ENCODE data around the gene WDPCP.
"Not testable (repeated sequence)": the region's sequence is repeated elsewhere in the genome, so short reads cannot be mapped to it uniquely, and the experiment has no call there.

WDPCP gene

DNA sequence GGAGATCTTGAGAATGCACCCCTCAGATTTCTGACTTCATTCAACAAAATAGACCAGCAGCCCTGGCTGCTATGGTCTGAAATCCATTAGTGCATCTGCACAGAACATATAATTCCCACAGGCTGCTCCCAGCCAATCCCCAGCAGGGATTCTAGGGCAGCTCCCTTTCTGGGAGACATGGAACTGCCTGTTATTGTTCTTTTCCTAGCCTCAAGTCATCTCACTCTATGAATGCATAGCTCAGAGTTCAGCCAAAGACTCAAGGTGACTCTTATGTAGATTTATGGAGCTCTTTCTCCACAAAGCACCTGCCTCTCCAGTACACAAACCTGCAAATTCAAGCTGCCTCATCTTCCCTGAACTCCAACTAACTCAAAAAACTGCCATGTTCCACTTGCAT lies 241.9 kb downstream of the WDPCP start:
- no peak for DNase-seq

DNA sequence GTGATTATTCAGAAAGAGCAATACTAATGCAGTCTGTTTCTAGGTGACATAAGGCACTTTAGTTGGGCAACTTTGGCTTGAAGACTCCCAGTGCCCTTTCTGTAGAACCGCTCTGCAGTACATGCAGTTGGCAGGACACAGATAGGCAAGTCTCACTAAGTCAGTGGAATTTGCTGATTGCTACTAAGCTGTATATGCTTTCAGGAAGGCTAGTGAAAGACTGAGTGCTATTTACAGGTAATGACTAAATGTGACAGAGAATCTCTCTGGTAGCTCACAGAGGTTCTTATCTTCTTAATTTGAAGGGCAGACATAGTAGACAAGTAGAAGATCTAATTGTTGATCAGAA lies 243.0 kb downstream of the WDPCP start:
- no peak for DNase-seq

DNA sequence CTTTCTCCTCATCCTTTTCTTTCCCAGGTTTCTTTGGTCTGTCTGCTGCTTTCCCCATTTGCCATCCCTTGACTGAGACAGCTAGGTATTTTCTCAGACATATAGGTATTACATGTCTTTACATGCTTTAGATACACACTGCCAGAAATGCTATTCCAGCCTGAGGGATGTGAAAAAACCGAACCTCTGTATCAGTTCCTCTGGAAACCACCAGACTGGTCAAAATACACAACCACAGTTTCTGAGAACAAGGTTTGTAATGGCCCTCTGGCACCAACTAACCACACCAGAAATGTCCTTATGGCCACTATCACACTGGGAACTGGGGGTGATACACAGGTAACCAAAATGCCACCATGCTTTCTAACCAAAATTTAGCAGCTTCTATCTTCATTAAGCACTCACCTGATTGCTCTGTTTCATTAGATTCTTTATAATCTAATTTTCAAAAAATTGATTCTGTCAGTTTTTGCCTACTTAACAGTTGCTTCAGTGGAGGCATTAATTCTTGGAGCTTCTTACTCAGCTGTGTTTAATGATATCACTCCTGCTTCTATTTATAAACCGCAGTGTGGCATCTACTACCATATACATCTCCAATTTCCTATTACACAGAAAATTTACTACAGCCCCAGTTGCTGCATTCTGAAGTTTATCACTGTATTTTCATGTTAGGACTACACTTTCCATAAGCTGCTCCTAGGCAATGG lies 243.5 kb downstream of the WDPCP start:
- DNase-seq: no peak

DNA sequence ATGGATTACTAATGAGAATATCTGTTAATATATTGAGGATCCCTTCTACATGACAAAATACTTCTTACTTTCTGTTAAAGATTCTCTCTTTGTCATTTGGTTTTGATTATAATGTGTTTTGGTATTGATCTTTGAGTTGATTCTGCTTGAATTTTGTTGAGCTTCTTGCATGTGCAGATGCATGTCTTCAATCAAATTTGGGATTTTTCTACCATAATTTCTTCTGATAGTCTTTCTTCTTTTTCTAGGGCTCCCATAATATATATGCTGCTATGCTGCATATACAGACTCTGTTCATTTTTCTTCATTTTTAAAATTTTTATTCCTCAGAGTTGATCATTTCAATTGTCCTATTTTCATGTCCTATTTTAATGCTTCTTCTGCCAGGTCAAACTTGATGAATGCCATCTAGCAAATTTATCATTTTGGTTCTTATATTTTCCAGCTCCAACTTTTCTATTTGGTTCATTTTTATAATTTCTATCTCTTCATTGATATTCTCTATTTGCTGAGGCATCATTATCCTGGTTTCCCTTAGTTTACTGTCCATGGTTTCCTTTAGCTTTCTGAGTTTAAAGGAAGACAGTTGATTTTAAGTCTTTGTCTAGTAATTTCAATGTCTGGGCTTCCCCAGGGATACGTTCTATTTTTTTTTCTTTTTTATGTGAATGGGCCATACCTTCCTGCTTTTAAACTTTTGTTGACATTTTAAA lies 244.7 kb downstream of the WDPCP start:
- DNase-seq: no peak

DNA sequence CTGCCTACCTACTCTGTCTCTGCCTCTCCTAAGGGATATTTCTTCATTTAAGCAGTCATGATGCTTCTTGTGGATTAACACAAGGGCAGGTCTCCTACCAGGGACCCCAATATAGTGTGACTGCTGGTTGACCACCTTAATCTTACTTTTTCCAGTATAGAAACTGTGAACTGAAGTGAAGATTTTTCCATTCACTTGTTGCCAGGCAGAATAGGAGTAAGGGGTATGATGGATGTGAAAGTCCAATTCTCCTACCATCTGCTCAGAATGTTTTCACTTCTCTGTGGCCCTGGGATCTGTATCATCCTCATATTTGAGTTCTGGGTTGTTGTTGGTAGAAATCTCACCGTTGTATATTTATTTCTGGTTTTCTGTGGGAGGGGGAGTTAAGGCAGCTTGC lies 247.8 kb downstream of the WDPCP start:
- DNase-seq: no peak

DNA sequence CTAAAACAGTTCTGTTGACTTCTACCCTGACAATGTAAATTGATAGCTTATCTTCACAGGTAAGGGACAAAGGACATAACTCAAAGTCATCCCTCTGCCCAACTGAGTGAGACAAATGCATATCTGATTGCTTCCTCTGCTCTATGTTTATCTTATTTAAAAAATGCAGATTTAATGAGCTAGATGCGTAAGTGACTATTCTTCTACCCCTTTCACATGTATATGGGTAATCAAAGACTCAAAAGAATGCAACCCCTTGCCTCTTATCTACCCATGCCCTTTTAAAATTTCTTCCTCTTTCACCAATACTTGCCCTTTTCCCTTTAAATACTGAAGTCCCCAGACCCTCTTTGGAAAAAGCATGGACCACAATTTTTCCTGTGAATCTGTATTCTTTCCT lies 253.4 kb downstream of the WDPCP start:
- no peak for DNase-seq

DNA sequence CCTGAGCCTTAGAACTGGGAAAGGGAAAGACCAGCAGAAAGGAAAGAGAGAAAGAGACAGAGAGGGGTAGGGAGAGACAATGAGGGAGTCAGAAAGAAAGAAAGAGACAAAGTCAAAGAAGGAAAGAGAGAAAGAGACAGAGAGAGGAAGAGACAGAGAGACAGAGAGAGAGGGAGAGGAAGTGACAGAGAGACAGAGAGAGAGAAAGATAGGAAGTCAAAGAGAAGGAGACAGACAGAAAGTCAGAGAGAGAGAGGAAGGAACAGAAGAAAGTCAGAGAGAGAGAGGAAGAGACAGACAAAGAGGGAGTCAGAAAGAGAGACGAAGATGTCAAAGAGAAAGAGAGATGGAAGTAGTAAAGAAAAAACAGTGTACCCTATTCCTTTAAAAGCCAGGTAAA lies 261.8 kb downstream of the WDPCP start:
- DNase-seq: no peak

DNA sequence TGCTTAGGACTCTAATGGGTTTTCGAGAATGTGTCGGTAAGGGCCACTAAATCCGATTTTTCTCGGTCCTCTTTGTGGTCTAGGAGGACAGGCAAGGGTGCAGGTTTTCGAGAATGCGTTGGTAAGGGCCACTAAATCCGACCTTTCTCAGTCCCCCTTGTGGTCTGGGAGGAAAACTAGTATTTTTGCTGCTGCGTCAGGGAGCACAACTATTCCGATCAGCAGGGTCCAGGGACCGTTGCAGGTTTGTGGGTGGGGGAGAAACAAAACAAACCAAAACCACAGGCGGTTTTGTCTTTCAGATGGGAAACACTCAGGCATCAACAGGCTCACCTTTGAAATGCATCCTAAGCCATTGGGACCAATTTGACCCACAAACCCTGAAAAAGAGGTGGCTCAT lies 264.6 kb downstream of the WDPCP start:
- not testable (repeated sequence) for DNase-seq

DNA sequence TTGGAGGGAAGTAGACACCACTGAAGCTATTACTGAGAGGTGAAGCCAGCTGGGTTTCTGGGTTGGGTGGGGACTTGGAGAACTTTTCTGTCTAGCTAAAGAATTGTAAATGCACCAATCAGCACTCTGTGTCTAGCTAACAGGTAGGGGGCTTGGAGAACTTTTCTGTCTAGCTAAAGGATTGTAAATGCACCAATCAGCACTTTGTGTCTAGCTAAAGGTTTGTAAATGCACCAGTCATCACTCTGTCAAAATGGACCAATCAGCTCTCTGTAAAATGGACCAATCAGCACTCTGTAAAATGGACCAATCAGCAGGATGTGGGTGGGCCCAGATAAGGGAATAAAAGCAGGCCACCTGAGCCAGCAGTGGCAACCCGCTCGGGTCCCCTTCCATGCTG lies 266.3 kb downstream of the WDPCP start:
- not testable (repeated sequence) for DNase-seq

DNA sequence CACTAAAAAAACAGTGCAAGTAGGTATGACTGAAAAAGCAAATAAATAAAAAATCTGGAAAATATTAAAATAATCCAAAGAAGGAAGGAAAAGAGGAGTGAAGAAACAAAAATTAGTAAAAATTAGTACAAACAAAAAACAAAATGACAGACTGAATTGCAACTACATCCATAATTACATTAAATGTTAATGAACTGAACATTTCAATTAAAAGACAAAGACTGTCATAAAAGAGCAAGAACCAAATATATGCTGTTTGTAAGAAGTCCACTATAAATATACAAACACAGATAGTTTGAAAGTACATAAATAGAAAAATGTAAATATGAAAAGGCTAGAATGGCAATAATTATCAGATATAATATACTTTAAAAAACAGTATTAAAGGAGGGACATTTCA lies 267.6 kb downstream of the WDPCP start:
- DNase-seq: no peak

DNA sequence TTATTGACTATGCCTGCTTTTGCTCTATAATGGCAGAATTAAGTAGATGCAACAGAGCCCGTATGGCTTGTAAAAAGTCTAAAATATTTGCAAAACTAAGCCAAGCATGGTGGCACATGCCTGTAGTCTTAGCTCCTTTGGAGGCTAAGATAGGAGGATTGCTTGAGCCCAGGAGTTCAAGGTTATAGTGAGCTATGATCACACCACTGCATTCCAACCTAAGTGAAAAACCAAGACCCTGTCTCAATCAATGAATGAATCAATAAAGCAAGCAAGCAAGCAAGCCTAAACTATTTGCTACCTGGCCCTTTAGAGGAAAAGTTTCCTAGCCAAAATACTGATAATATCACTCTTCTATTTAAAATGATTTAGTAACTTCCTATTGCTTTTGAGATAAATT lies 277.7 kb downstream of the WDPCP start:
- no peak for DNase-seq

DNA sequence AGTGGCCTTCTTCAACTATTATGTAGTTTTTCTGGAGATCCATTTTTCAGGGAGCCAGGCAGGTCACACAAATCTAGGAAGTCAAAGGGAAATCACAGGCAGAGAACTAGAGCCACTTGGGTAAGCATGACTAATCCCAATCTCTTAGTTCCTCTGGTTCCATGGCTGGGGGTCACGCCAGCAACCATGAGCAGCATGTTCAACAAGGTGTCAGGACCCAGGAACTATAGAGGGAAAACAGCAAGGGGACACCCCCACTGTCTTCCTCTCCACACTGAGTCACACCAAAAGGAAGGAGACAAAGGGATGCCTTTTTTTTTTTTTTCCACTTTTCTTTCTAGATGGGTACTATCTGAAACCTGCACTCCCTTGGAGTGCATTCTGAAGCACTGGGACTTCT lies 286.8 kb downstream of the WDPCP start:
- no peak for DNase-seq

DNA sequence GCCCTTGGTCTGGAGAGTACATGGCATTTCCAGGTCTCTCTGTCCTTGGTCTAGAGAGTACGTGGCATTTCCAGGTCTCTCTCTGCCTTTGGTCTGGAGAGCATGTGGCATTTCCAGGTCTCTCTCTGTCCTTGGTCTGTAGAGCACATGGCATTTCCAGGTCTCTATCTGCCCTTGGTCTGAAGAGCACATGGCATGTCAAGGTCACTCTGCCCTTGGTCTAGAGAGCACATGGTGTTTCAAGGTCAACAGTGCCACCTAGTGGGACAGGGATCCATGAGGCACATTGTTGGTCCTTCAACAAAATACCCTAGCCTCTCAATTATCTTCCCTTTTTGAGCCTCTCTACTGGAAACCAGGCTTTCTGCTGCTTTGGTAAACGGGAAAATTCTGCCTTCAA lies 287.4 kb downstream of the WDPCP start:
- DNase-seq: no peak

DNA sequence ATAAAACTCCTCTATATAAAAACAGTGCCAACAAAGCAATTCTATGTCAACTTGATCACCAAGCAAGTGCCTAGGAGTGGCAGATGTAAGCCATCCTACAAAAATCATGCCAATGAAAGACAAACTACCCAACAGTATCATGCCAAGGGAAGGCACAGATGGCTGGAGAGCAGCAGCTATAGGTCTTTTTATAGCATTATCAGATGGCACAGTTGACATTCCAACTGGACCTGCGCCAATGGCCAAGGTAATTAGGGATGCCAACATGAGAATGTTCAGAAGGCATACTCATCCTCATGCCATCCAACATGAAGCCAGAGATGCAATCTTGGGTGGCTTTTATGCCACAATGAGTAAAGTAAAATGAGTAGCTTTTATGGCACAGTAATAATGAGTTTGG lies 300.3 kb downstream of the WDPCP start:
- DNase-seq: no peak

DNA sequence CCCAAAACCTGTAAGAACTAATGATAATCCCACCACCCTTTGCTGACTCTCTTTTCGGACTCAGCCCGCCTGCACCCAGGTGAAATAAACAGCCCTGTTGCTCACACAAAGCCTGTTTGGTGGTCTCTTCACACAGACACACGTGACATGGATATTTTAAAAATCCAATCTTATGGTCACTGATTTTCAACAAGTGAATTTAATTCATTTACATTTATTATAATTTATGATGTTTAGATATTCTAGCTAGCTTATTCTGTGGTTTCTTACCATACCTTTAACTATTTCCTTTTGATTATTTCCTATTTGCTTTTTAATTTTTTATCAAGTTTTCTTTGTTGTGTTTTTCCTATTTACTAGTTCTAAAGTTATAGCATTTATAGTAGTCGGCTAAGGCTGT lies 301.8 kb downstream of the WDPCP start:
- not testable (repeated sequence) for DNase-seq

DNA sequence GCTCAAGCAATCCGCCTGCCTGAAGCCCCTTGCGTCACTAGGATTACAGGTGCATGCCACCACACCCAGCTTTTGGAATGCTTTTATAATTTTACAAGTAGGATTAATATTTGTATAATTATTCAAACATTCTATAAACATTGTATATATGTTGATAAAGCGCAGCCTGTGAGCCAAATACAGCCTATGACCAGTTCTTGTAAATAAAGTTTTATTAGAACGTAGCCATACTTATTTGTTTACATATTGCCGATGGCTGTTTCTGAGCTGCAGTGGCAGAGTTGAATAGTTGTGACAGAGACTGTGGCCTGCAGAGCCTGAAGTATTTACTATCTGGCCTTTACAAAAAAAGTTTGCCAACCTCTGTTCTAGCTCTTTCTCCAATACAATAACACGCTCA lies 305.0 kb downstream of the WDPCP start:
- no peak for DNase-seq

DNA sequence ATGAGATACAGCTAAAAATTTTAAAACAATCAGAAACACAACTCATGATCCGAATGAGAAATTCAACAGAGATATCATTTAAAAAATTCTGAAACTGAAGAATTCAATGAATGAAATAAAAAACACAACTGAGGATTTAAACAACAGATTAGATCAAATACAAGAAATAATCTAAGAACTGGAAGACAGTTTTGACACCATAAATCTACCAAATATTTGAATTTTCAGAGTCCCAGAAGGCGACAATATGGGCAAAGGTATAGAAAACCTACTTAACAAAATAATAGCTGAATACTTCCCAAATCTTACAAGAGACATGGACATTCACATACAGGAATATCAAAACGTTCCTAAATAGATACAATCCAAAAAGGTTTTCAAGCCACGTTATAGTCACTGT lies 315.7 kb downstream of the WDPCP start:
- DNase-seq: no peak

DNA sequence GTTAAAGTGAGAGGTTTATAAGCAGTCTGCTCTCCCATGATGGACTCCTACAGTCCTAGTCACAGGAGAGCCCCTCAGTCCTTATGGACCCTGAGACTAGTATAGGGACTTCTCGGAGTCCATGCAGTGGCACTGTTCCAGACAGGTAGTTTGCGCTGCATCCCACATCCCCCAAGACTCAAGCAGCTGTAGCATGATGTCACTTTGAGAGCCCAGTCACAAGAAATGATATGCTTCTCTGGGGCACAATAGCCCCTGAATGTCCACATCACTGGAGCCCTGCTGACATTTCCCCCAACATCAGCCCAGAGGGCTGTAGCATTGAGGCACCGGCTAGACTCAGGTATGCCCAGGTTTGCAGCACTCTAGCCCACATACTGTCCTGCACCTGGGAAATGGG lies 317.6 kb downstream of the WDPCP start:
- DNase-seq: no peak

DNA sequence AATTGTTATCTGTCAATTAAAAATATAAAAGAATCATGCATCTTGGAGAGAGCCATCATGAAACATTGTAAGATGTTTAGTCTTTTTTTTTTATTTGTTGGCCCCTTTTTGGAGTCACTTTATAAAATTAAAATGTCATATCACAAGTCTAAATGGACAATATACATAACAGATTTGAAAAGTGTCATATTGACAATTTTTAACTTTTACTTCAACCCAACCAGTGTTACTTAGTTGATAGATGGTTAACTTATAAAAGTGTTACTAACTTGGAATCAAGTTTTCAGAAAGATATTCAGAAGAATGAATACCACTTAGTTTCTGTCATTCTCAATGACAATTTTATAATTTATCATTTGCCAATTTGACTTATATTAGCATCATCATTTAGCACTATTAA lies 319.3 kb downstream of the WDPCP start:
- no peak for DNase-seq

DNA sequence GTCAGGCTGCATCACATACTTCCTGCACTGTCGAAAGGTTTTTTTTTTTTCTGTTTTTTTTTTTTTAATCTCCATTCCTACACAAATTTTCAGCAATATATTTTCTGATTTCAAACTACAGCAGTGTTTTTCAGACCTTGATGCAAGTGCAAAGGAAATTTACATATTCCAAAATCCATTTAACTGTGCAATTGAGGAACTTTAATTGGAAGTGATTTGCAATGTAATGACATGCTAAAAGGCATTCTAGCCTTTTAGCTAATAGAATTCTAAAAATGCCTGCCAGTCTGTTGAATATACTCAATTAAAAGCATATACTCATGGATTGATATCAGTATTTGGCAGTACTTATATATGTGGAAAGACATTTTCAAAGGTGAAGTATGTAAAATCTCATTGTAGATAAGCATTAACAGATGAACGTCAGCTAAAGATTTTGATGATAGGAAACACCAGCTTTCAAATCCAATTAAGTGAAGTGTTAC lies 327.1 kb downstream of the WDPCP start:
- no peak for DNase-seq

DNA sequence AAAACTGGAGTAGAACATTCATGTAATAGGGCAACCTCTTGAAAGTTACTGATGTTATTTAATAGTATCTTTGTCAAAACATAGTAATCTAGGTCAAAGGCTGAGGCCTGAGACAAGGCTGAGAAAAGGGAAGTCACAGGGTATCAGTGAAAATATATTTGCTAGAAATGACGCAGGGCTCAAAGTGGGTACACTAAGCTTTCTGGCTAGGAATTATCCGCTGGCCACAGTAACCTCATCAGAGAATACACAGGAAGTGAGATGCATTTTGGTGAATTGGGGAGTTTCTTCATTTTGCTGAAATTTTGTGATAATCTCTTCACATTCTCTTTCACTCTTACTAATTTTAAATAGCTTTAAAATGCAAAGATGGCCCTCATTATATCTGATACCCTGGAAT lies 330.8 kb downstream of the WDPCP start:
- DNase-seq: no peak

DNA sequence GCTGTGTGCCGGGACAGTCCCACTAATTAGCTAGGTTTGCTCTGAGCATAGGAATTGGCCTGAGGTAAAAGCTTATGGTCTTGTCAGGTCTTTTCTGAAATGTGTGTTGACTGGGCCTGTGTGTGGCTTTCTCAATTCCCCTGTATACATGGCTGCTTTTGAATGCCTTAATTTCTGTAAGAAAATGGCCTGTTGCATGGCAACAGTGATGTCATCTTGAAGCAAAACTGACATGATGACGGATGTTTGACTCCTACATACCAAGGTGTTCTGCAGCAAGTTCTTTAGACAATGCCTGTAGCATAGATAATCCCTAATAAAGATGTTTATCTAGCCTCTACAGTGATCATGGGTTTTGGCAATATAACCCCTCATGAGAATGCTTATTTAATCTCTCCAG lies 339.1 kb downstream of the WDPCP start:
- no peak for DNase-seq

DNA sequence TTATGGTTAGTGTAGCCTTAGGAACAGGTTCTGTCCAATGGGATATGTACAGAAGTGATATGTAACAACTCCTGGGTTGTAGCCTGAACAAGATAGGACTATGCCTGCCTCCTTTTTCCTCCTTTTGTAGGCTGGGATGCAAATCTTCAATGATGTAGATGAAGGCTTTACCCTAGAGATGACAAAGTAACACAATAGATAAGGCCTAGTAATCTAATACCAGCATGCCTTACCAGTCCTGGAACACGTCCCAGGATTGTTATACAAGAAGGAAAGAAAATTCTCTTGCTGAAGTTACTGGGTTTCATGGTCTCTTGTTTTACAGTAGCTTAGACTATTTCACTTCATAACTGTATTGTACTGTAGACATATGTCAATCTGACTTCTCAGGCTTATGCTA lies 345.5 kb downstream of the WDPCP start:
- DNase-seq: no peak

DNA sequence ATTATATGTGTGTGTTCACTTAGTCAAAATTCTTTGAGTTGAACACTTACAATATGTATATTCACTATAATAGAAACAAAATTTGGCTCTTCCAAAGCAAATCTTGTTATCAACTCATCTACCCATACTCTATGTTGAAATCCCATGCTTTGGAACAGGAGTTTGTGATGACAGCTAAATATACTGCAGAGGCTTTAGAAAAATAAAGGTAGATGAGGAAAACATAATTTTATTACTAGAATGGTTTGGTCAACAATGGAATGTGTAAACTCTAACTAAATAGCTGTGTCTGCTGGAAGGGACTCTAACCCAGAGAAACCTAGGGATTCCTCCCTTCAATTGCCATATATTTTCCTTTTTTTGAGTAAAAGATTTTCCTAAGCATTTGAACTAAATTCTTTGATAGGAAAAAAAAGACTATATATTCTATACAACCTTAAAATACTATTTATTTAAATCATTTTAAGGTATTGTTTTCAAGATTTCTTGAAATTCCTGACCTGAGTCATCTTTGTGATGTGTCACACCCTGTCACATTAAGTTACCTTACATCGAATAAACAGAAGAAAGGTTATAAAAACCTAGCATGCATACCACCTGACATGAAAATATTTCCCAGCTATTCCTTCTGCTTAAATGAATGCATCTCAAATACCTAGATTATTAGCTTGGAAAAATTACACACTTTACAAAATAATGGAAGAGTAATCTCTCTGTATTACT lies 362.2 kb downstream of the WDPCP start:
- DNase-seq: no peak
